Calu3 (cell line): ENCODE results near the gene RAPGEF1. TPM values are rescaled to one million over a fixed set of nuclear protein-coding genes. Genes with fewer than 3 reads are reported as not detected.

Experiments
- BruUV-seq: library from RNA; stranded (reverse); fragments of 400-500 nt; replicated peaks from 2 replicates; lab custom pipeline; 2021; lab: Mats Ljungman, UMichigan
- CTCF ChIA-PET: fragments of 300-600 bp; sonication (Branson Sonifier 250); formaldehyde crosslinking; loops from one replicate; lab custom pipeline; 2022; ENCODE audit warnings: antibody characterized with exemption; lab: Charles Lee
- DNase-seq: peaks from one replicate; pipeline ENCODE4 v3.0.0; 2022
- H3K27ac Mint-ChIP-seq: one replicate; pipeline ENCODE4 v1.8.0; 2022; ENCODE audit warnings: mixed read lengths; ENCODE audit not compliant: unreplicated experiment
- H3K27me3 Mint-ChIP-seq: one replicate; pipeline ENCODE4 v1.8.0; 2022; ENCODE audit warnings: mixed read lengths; ENCODE audit not compliant: unreplicated experiment
- H3K36me3 Mint-ChIP-seq: one replicate; pipeline ENCODE4 v1.8.0; 2022; ENCODE audit warnings: mild to moderate bottlenecking, moderate library complexity, mixed read lengths; ENCODE audit not compliant: insufficient read depth, unreplicated experiment
- H3K4me1 Mint-ChIP-seq: one replicate; pipeline ENCODE4 v1.8.0; 2022; ENCODE audit warnings: mild to moderate bottlenecking, low read depth, mixed read lengths; ENCODE audit not compliant: unreplicated experiment
- H3K4me3 Mint-ChIP-seq: one replicate; pipeline ENCODE4 v1.8.0; 2022; ENCODE audit warnings: mild to moderate bottlenecking, low read depth, moderate library complexity, mixed read lengths; ENCODE audit not compliant: unreplicated experiment
- H3K9me3 Mint-ChIP-seq: one replicate; pipeline ENCODE4 v1.8.0; 2022; ENCODE audit warnings: low read depth, mixed read lengths; ENCODE audit not compliant: unreplicated experiment
- intact Hi-C: fragments of 100-400 bp; cut with micrococcal nuclease; formaldehyde crosslinking; loops from one replicate; pipeline ENCODE4 v1.10.0; 2022; ENCODE audit not compliant: unreplicated experiment
- total RNA-seq: library from RNA; stranded (reverse); gene quantifications from 2 replicates; pipeline ENCODE4 v1.2.3, GENCODE V29; 2022
- TF ChIP-seq, protein P1 (sequence below): fragments of 200-600 bp; IDR thresholded peaks from one replicate; pipeline ENCODE4 v1.8.0; 2022; ENCODE audit warnings: antibody characterized with exemption; ENCODE audit not compliant: unreplicated experiment

Gene RAPGEF1
- total RNA-seq, 1 experiment from 2014 or later: 32.5 TPM

DNA sequence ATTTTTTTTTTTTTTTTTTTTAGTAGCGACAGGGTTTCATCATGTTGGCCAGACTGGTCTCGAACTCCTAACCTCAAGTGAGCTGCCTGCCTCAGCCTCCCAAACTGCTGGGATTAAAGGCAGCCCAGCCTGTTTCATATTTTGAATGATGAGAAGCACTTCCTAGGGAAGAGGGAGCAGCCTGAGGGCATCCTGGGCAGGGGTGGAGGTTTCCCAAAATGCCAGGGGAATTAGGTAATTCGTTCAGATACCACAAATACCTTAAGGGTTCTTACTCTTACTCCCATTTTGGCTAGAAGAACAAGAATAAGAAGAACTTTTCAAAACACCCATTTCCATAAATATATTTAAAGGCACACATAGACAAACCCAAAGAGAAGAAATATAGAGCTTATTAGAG, 29.5 kb upstream of the RAPGEF1 start:
- intact Hi-C loops: no loop called here
- no TSS peak for BruUV-seq
- no peaks in the 10 kb centered on the region for H3K36me3 Mint-ChIP-seq
- no peak overlapping the region for H3K4me3 Mint-ChIP-seq
- CTCF ChIA-PET: interaction anchor here (0.7 kb wide), 1 partner anchor 14 kb away, joined by 5 read pairs; no protein-coding TSS in a partner anchor
- no peak for DNase-seq
- TF ChIP-seq, protein P1, sequence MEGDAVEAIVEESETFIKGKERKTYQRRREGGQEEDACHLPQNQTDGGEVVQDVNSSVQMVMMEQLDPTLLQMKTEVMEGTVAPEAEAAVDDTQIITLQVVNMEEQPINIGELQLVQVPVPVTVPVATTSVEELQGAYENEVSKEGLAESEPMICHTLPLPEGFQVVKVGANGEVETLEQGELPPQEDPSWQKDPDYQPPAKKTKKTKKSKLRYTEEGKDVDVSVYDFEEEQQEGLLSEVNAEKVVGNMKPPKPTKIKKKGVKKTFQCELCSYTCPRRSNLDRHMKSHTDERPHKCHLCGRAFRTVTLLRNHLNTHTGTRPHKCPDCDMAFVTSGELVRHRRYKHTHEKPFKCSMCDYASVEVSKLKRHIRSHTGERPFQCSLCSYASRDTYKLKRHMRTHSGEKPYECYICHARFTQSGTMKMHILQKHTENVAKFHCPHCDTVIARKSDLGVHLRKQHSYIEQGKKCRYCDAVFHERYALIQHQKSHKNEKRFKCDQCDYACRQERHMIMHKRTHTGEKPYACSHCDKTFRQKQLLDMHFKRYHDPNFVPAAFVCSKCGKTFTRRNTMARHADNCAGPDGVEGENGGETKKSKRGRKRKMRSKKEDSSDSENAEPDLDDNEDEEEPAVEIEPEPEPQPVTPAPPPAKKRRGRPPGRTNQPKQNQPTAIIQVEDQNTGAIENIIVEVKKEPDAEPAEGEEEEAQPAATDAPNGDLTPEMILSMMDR: no peak
- no peak overlapping the region for H3K27ac Mint-ChIP-seq
- no peaks in the 10 kb centered on the region for H3K4me1 Mint-ChIP-seq
- peaks cover 84% of the 10 kb centered on the region for H3K27me3 Mint-ChIP-seq
- H3K9me3 Mint-ChIP-seq: no peaks in the 10 kb centered on the region

GRCh38 chr9:131764568-131764967, 24.7 kb upstream of the RAPGEF1 start:
- Mint-ChIP-seq H3K27ac (no peak overlapping the region), H3K4me1 (no peaks in the 10 kb centered on the region), H3K9me3 (no peaks in the 10 kb centered on the region), H3K27me3 (peaks cover 56% of the 10 kb centered on the region), H3K4me3 (no peak overlapping the region), H3K36me3 (no peaks in the 10 kb centered on the region)
- intact Hi-C loops: loop anchor here (5.0 kb wide), 1 partner anchor 493 kb away; no protein-coding TSS in a partner anchor
- CTCF ChIA-PET: no interaction called here
- TF ChIP-seq, protein P1: no peak
- no peak for DNase-seq
- BruUV-seq: no TSS peak

DNA sequence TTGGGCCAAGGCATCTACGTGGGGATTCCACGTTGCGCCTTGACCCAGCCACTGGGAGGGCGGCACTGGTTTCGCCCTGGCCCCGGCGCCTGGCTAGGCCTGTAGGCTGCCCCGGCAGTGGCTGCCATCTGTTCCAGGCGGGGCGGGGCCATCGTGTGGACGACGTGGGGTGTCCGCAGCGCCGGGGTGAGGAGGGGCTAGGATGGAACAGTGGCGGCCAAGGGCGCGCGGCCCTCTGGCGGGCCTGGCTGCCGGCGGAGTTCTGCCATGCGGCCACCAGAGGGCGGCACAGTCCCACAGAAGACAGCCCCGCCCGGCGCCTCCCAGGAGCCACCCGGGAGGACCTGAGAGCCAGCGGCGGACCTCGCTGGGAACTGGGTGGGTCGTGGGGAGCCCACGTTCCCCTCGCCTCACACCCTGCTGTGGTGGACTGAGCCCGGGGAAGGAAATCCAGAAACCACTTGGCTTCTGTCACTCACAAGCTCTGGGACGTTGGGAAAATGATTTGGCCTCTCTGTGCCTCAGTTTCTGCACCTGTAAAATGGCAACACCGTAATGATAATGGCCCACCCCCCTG, 22.6 kb upstream of the RAPGEF1 start:
- CTCF ChIA-PET: interaction anchor here (0.6 to 1.5 kb wide), 4 partner anchors 473 to 950 kb away, joined by 3 to 4 read pairs (median 4); no protein-coding TSS in a partner anchor
- H3K27me3 Mint-ChIP-seq: peaks cover 63% of the 10 kb centered on the region
- no peaks in the 10 kb centered on the region for H3K36me3 Mint-ChIP-seq
- BruUV-seq: no TSS peak
- TF ChIP-seq, protein P1: peak; percentile 82
- intact Hi-C loops: loop anchor here (5.0 kb wide), 1 partner anchor 495 kb away; no protein-coding TSS in a partner anchor
- H3K4me1 Mint-ChIP-seq: no peaks in the 10 kb centered on the region
- no peak overlapping the region for H3K27ac Mint-ChIP-seq
- no peak overlapping the region for H3K4me3 Mint-ChIP-seq
- peak; percentile 80 for DNase-seq
- H3K9me3 Mint-ChIP-seq: no peaks in the 10 kb centered on the region

DNA sequence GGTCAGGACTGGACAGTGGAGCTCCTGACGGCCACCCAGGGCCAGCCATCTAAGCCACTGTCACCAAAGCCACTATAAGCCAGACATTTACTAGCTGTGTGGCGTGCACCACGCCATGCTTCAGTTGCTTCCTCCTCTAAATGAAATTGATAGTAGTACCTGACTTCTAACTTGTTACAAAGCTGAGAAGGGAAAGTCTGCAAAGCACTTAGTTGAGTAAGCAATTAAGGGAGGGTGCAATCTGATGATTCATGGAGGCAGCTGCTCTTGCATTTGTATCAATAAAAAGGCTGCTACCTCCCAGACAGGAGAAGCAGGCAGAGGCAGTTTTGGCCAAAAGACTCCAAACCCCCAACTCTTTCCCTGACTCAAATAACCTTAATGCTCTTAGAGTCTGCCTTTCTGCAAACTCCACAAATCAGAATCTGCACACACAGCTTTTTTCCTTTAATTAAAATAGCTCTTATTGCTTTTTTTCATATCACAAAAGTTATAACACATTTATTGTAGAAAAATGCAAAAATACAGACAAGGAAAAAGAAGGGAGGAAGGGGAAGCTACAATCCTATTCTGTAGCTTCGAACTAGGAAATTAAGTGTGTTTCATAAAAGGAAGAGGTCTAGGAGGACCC, 19.3 kb upstream of the RAPGEF1 start:
- Mint-ChIP-seq H3K27me3 (peaks cover 48% of the 10 kb centered on the region), H3K4me1 (no peaks in the 10 kb centered on the region), H3K4me3 (no peak overlapping the region), H3K27ac (no peak overlapping the region), H3K9me3 (no peaks in the 10 kb centered on the region), H3K36me3 (peaks cover 5% of the 10 kb centered on the region)
- DNase-seq: no peak
- BruUV-seq: no TSS peak
- intact Hi-C loops: no loop called here
- CTCF ChIA-PET: interaction anchor here (0.7 kb wide), 2 partner anchors 44 to 116 kb away, joined by 3 read pairs; no protein-coding TSS in a partner anchor
- TF ChIP-seq, protein P1: no peak
